GM19043 (cell line): Measurements from ENCODE around the gene XDH.

Experiments
- ATAC-seq: cut with Tn5 transposase; IDR thresholded peaks from one replicate; pipeline ENCODE4 v1.9.1; 2021; ENCODE audit warnings: low read depth; ENCODE audit not compliant: unreplicated experiment

The XDH gene

DNA sequence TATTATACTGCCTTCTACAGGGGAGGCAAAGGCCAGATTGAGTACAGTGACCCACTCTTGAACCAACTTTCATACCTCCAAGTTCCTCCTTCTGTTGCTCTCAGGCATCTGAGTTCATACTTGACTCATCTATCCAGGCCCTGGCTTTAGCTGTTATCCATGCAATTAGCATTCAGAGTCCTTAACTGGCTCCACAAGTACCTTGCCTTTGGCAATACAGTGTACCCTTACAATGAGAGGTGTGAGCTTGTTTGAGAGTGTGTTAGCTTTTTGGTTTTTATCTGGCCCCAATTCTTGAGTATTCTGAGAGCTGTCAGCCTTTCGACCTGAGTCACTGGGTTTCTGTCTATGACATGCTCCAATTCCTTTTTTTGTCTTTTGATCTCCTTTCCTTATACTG is 120.3 kb downstream of the XDH start:
- no peak for ATAC-seq

DNA sequence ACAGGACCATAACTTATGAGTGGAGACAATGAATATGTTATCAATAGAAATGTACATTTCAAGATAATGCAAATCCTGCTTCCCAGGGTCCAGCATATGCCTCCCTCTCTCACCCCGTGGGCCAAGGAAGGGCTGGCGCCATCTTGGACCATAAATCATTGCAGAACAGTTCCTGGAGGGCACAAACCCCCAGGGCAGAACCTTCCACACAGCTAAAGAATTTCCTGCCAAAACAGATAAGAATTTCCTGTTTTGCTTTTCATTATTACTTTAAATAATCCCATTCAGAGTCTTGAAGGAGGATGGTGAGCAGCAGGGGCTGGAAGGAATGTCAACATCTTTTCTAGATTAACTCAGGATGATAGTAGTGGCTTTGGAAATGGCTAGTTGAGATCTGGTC is 126.9 kb downstream of the XDH start:
- no peak for ATAC-seq

DNA sequence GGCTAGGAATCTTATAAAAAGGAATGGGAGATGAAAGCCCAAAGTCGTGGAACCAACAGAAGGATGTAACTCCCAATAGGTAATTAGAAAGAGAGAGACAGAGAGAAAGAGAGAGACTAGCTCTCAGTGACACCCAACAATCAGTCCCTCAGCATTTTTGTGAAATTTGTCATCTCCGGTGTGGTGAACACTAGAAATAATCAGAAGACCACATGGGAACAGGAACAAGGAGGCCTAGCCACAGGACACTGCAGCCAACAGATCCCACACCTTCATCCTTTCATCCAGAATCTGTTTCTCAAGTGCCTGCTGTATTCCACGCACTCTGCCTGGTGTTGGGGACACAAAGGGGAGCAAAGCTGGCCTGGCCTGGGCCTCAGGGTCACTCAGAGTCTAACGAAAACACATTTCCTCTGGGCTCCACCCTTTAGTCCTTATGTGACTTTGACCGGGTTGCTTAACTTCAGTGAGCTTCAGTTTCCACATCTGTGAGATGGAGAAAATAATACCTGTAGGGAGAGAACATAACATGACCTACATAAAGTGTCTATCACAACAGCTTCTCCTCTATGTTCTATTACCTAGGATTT is 127.5 kb downstream of the XDH start:
- no peak for ATAC-seq

DNA sequence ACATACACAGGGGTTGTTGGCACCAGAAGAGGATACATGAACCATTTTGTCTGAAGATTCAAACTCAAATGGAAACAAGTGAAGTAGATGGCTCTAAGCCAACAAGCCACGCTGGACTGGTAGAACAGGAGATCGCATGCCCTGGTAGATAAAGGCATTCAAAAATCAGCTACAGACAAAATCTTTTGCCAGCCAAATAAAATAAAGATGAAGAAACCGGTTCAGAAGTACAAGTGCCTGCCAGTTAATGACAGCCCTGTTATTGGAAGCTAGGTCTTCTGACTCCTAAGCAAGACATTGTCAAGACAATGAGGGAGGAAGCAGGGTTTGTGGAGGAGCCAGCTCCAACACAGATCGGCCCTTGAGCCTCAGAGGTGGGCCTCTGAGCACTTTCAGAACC is 128.3 kb downstream of the XDH start:
- ATAC-seq, result no peak
